HG03097 (cell line): ENCODE results near the gene SSBP3.
A peak's percentile ranks its signal among the peaks of the same experiment; 100 is the strongest.
"Not testable (repeated sequence)": the region's sequence is repeated elsewhere in the genome, so short reads cannot be mapped to it uniquely, and the experiment has no call there.

Experiments
- ATAC-seq: cut with Tn5 transposase; IDR thresholded peaks from one replicate; pipeline ENCODE4 v1.9.1; 2021; ENCODE audit not compliant: unreplicated experiment, low FRiP score

Gene SSBP3

DNA sequence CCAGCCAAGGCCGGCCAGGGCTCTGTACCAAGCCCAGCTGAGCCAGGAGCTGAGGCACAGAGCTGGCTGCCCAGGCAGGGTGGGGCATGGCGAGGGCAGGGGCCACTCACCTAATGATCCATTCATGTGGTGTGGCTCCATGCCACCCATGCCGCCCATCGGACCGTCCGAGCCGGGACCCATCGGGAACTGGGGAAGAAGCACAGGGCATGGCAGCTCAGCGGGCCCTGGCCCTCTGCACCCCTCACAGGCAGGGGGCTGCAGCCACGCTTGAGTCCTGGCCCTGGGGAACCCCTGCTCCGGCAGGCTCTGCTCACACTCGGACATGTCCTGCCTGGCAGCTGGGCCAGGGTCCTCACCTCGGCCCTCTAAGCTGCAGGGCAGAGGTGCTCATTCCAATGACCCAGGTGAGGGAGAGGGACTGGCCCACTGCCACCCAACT lies 177.5 kb downstream of the SSBP3 start:
- ATAC-seq: no peak

DNA sequence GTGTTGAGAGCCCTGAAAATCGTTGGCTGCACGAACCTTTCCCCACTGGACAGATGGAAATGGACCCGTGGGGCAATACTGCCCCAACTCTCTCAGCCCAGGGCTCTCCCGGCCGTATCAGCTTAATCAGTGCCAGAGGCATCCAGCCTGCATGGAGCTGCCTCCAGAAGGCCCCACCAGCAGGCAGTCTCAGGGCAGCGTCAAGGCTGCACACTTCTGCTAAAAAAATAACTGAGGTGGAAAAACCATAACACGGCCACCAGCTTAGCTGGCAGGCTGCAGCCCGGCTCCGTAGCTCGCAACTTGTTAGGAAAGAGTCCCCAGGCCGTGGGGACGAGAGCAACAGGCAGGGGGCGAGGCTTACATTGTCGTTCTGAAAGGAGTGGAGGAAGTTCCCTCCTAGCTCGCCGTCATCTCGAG lies 178.3 kb downstream of the SSBP3 start:
- ATAC-seq: no peak

DNA sequence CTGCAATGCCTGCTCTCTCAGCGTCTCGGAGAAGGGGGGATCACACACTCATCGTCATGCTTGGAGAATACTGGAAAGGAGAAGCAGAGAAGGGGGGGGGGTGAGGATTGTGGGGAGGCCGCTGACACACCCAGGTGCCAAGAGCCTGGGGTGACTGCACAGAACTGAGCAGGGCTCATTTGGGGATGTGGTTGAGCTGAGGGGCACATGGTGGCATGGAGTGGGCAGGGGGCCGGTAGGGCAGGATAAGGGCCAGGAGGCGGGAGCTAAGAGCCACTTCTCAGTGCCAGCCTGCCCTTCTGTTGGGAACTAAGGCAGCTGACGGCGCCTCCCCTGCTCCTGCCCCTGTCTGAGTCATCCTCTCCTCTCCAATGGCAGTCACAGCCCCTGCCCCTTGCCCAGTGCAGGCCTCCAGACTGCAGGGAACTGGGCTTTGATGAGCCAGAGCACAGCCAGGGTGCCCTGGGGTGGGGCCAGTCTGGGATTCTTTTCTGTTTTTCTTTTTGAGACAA lies 179.0 kb downstream of the SSBP3 start:
- no peak for ATAC-seq

DNA sequence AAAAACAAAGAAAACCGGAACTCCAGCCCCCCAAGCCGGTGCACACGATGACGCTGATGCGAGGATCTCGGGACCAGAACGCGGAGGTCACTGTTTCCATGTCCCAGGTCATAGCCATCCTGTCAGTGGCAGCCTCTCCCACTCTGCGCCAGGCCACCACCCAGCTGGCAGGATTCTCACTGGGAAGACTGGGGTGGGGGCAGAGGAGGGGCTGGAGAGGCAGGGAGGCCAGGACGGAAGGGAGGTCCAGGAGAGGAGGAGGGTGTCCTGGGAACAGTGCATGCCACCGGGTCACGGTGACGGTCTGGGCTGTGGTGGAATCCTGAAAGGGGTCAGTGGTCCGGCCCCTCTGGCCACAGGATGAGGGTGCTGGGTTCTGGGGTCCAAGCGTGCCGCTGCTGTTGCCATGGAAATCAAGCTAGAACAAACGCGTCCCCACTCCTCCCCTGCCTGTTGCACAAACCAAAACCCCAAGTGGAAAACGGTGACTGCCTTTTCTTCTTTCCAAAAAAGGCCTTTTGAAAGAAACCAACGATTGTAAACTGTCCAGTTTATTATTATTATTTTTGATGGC lies 180.1 kb downstream of the SSBP3 start:
- no peak for ATAC-seq

DNA sequence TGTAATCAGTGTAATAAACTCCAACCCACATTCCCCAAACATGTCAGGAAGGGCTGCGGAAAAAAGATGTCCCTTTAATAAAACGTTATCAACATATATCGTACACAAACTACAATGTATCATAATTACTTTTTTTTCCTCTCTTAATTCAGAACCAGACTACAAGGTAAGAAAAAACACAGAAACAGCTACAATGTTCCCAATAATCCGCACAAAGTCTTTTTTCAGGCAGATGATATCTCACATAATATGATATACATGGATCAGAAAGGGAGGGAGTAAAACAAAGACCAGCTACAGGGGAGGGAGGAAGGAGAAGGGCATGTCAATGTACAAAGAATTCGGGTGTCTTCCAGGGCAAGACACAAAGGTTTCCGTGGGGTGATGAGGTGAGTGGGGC lies 180.8 kb downstream of the SSBP3 start:
- ATAC-seq: no peak

DNA sequence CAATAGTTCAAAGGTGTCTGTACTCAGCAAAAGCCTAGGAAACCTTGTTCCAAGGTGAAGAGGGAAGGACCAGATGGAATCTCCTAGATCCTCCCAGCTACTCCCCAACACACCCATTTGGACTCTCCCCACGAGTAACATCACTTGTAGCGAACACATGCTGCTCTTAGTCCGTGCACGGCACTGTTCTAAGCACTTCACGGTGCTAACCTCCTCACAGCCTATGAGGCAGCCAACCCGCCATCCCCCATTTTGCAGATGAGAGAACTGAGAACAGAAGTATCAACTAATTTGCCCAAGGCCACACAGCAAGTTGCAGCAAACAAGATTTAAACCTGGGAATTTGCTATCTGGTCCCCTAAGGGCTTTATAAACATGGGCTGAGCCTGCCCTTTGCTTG lies 182.0 kb downstream of the SSBP3 start:
- ATAC-seq: no peak

DNA sequence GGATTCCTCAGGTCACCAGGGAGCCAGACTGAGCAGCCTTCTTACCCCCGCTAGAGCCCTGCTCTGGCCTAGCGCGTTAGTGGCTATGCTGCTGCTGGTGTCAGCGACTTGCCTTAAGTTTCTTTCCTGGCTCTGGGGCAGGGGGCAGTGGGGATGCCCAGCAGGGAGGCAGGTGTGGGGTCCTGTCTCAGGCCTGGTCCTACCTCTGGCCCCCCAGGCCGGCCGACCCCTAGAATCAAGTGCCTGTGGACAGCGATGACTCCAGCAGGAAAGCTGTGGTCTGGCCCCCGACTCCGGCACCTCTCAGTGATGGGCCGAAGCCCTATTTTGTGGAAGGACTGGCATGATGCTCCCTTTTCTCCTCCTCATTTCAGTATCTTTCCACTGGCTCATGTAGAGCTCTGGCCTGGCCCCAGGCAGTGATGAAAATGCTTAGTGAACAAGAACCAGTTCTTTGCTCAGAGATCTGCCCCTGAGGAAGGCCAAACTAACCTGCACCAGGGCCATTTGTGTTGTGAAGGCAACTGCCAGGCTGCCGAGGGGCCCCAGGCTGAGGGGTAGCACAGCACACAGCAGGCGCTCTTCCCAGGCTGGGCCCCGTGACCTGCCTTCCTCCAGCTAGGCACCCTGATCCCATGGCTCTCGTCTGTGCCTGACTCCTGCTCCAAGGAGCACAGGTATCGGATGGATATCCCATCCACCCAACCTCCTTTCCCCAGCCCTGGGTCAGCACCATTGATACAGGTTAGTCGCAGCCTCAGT lies 182.6 kb downstream of the SSBP3 start:
- ATAC-seq: no peak

DNA sequence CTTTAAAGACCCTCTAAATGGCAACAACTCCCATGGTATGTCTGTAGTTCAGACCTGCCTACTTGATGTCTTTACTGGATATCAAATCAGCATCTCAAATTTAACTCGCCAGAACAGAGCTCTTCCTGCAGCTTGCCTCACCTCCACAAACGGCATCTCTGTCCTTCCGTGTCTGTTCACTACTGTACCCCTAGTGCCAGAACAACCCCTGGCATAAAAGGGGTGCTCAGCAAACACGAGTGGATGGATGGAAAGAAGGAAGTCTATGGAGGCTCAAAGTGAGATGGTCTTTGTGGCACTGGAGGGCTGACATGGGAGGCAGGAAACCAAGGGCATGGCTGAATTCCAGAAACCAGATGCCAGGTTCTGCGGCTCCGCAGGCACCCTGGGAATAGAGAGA lies 183.5 kb downstream of the SSBP3 start:
- no peak for ATAC-seq

DNA sequence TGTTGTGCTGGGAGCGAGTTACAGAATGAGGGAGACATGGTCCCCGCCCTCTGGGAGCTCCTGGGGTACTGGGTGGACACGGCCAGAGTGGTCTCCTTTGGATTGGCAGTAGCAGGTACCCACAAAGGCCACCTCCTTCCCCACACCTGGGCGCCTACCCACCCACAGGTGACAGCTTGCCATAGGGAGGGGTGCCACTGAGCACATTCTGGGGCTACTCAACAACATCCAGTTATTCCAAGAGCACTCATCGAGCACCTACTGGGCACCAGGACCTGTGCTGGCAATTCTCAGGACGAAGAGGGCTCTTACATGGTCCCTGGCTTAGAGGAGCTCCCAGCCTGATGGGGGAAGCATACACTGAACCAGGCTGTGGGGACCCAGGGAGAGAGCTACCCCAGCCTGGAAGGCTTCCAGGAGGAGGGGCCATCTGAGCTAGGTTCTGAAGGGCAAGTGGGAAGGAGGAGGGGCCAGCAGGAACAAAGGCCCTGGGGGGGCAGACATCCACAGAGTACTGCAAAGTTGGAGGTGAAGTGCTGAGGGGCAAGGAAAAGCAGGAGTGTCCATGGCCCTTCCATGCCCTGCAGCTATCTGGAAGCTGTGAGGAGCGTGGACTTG lies 184.2 kb downstream of the SSBP3 start:
- no peak for ATAC-seq

DNA sequence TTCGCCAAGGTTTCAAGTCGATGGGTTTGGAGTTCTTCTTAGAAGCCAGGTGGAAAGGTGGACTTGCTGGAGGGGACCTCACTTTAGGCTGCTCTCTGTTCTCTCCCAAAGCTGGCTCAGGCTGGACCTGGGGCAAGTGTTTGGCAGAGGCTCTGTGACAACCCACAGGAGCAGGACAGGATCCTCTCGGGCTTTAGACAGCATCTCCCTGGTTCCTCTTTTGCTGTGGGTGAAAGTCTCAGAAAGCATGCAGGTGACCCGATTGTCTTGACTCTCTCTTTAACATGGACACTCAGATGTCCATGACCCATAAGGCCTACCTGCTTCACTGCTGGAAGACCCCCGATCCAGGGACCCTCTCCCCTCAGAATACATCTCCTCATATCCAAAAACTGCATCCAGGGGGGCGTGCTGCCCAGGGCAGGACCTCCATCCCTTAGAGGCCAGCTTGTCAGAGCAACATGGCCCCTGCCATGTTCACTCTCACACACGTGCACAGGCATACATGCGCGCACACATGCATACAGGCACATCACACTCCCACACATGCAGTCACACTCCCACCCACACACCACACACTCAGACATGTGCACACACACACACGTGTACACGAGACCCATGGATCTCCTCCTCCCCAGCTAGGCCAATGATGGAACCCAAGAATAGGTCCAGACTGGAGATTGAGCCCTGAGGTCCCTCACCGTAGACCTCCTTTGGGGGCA lies 184.9 kb downstream of the SSBP3 start:
- ATAC-seq: no peak

DNA sequence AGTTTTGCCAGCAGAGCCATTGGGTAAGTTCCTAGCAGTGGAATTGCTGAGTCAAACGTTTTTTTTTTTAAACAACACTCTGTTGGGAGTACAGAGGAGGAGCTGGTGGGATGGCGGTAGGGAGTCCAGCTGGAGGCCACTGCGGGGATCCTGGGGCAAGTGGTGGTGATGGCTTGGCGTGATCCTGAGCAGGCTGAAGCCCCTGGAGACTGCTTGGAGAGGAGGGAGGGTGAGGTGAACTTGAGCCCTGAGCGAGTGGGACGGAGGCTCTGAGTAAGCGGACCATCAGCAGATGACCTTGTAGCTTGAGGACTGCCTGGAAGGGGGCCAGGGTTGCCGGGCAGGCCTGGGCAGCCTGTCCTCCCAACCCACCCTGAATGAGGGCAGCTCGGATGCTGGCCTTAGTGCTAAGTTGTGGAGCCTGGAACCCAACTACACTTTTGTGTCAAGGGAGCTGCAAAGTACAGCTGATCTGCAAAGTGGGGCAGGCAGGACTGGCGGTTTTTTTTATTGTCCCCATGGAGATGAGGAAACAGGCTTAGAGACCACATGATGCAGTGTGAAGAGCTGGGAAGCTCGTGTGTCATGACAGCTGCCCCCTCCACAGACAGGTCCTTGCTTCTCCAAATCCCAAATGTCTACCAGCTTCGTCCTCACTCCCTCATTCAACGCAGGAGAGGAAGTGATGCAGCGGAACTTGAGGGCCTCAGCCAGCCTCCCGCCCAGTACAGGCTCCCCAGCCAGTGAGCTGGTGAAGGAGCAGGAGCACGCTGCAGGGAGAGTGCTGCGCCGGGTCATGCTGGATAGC lies 186.0 kb downstream of the SSBP3 start:
- no peak for ATAC-seq

DNA sequence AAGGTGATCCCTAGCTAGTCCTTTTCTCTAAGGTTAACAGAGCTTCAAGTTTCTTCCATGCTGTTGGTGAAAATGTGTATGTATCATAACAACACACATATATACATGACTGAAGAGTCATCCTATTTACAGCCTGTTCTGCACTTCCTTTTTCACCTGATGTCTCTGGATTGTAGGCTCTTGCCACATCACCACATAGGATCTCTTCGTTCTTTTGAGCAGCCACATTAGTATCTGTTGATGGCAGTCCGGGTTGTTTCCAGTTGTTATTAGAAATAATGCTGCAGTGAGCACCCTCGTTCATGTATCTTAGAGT lies 186.5 kb downstream of the SSBP3 start:
- no peak for ATAC-seq

DNA sequence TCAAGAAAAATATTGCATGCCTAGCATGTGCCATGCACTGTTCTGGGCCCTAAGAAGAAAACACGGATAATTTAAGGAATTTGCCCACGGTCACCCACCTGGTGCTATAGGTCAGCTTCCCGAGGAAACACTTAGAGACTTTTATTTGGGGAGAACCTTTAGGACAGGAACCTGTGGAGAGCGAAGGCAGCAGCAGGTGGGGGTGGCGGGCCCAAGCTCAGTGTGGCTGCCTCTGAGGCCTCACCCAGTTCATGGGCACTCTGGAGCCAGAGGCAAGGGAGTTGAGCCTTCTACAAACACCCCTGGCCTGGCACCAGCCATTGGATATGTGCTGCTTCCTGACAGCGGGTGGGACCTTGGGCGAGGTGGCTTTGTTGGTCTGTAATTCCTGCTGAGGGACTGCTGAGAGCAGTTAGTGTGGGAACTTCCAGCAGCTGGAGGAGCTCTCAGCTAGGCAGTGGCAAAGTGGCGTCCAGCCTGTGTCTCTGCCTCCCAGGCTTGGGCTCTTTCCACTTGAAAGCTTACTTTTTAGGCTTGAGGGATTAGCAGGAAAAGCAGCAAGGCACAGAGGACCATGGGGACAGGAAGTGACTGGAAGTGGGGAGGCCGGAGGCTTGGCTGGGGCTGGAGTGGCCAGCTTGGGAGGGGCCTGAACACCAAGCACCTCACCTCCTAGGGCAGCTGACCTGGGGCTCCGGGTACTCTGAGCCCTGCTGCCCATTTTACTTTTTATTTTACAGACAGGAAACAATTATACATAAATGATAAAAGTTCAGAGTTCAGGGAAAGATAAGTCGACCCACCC lies 187.1 kb downstream of the SSBP3 start:
- no peak for ATAC-seq

DNA sequence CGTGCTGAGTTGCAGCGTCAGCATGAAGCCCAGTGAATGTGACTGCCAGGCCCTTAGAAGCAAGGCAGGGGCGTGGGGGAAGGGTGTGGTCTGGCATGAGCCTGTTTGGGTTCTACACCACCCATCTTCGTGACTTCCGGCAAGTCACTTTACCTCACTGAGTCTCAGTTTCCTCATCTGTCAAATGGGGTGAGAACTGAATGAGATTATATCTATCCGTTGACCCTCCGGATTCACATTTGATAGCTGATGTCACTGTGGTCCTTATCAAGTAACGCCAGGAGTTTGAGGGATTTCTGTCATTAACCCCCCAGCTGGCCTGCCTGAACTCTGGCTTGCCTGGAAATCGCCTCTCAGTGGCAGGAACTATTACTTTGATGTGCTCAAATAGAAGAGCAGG lies 190.7 kb downstream of the SSBP3 start:
- ATAC-seq: no peak

DNA sequence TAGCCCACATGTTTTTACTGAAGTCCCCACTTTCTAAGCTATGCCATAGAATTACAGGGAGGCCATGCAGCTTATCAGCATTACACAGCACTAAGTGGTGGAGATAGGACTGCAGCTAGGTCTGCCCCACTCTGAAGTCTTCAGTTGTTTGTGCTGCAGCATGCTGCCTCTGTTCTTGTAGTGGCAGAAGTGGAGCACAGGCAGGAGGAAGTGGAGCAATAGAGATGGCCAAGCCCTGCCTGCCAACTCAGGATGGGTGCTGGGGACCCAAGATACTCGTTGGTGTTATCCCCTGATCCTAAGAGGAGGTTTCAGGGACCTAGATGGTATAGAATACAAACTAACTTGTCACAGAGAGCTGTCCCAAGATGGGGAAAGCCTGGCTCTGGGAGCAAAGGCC lies 193.3 kb downstream of the SSBP3 start:
- ATAC-seq: no peak

DNA sequence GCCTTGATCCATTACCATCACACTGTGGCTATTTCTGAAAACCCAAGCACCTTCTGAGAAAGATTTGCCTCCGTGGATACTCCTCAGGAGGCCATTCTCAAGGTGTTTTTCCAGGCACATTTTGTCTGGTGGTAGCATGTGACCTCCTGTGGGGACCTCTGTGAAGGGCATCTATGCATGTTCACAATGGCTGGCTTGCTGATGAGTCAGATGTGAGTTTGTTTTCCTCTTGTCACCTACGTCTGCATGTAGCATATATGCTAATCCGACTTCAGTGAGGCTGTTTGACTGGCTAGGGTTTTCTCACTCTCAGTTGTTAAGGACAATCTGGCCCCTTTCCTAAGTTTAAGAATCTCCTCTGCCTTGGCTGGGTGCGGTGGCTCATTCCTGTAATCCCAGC lies 198.3 kb downstream of the SSBP3 start:
- not testable (repeated sequence) for ATAC-seq

DNA sequence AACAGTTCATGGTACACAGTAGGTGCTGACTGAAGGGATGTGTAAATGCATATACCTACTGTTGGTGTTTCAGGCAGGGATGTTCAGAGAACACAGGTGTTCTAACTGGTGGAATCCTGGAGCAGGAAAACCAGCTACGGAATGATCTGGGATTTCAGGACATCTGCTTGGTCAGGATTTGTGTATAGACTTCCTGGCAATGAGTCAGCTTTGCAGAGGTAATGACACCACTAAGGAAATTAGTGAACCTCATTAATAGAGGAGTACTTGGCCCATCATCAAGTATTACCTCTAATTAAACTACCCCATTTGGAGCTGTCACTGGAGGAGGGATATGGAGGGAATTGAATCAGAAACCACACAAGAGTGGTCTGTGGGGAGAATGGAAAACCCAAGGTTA lies 198.9 kb downstream of the SSBP3 start:
- ATAC-seq: no peak

DNA sequence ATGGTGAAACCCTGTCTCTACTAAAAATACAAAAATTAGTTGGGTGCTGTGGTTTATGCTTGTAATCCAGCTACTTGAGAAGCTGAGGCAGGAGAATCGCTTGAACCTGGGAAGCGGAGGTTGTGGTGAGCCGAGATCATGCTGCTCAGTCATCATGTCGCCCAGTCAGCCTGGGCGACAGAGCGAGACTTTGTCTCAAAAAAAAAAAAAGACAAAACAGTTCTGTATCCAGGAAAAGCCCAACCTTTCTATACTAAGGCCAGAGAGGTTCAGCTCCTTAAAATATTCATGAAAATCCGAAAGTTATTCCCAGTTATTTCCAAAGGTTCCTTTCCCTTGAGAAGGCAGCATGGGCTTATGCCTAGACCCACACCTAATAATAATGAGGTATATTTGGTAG lies 202.0 kb downstream of the SSBP3 start:
- no peak for ATAC-seq

DNA sequence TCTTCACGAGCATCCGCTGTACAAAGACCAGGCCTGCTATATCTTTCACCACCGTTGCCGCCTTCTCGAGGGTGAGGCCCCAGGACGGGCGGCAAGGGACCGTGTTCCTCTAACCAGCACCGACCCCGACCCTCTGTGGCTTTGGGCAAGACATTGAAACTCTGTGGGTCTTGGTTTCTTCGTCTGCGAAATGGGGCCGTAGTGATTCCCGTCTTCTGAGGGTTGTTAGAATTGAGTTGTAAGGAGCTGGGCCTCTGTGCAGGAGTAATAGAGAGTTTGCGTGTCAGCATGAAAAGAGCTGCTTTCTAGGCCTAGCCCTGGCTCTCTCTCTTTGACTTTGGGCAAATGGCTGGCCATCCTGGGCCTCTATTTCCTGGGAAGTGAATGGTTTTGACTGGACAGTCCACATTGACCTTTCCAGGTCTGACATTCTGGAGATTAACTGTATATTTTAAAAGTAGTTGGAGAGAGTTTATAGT lies 205.6 kb downstream of the SSBP3 start:
- ATAC-seq: peak; percentile 16
